CD4-positive, alpha-beta memory T cell (primary cell): Measurements from ENCODE around the gene TMEFF2. TPM values are rescaled to one million over a fixed set of nuclear protein-coding genes. Genes with fewer than 3 reads are reported as not detected.
"Not testable (repeated sequence)": the region's sequence is repeated elsewhere in the genome, so short reads cannot be mapped to it uniquely, and the experiment has no call there.

Experiments
- CTCF ChIA-PET: fragments of 350-600 bp; sonication (Branson Sonifier 250); formaldehyde crosslinking; loops from one replicate; lab custom pipeline; 2021; ENCODE audit warnings: inconsistent platforms; ENCODE audit not compliant: partially characterized antibody; lab: Charles Lee
- POLR2A ChIA-PET: fragments of 350-600 bp; sonication (Branson Sonifier 250); formaldehyde crosslinking; loops from one replicate; lab custom pipeline; 2021; ENCODE audit not compliant: partially characterized antibody; lab: Charles Lee
- DNase-seq, 5 donors: peaks; one replicate each; pipeline versions ENCODE4 v3.0.0 to v3.0.0-alpha.2; 2020 to 2022; ENCODE audit warnings: mixed read lengths in 1 of 5
- H3K27ac ChIP-seq: one replicate; pipeline ENCODE4 v1.7.0; 2013; ENCODE audit warnings: low read depth, low read length
- H3K27me3 ChIP-seq: 2 replicates; pipeline ENCODE4 v1.7.0; 2013; ENCODE audit warnings: mild to moderate bottlenecking, low read length, moderate library complexity; ENCODE audit not compliant: insufficient read depth
- H3K36me3 ChIP-seq: 2 replicates; pipeline ENCODE4 v1.7.0; 2013; ENCODE audit warnings: mild to moderate bottlenecking, low read length, moderate library complexity; ENCODE audit not compliant: insufficient read depth
- H3K4me1 ChIP-seq: 2 replicates; pipeline ENCODE4 v1.7.0; 2013; ENCODE audit warnings: mild to moderate bottlenecking, low read length, moderate library complexity; ENCODE audit not compliant: insufficient read depth
- H3K4me3 ChIP-seq, 2 donors: one replicate each; pipeline ENCODE4 v1.7.0; 2013; ENCODE audit warnings: low read length in 2 of 2, mild to moderate bottlenecking in 1 of 2
- H3K9me3 ChIP-seq, 2 donors: one replicate each; pipeline ENCODE4 v1.7.0; 2013; ENCODE audit warnings: low read length in 2 of 2, control low read depth in 1 of 2; ENCODE audit not compliant: control insufficient read depth in 1 of 2
- H3K27ac Mint-ChIP-seq, 7 donors: one replicate each; pipeline ENCODE4 v1.8.0; 2020 to 2021; ENCODE audit warnings: mixed read lengths in 7 of 7, mild to moderate bottlenecking in 6 of 7, inconsistent platforms in 3 of 7, moderate library complexity in 3 of 7
- H3K27me3 Mint-ChIP-seq, 2 donors: one replicate each; pipeline ENCODE4 v1.8.0; 2020 to 2021; ENCODE audit warnings: mixed read lengths in 2 of 2
- H3K36me3 Mint-ChIP-seq, 2 donors: one replicate each; pipeline ENCODE4 v1.8.0; 2020 to 2021; ENCODE audit warnings: mixed read lengths in 2 of 2, inconsistent platforms in 1 of 2, mild to moderate bottlenecking in 1 of 2
- H3K4me1 Mint-ChIP-seq, 4 donors: one replicate each; pipeline ENCODE4 v1.8.0; 2020 to 2021; ENCODE audit warnings: mixed read lengths in 4 of 4, mild to moderate bottlenecking in 1 of 4
- H3K4me3 Mint-ChIP-seq, 8 donors: one replicate each; pipeline ENCODE4 v1.8.0; 2020 to 2021; ENCODE audit warnings: mixed read lengths in 8 of 8, mild to moderate bottlenecking in 7 of 8, moderate library complexity in 6 of 8, inconsistent platforms in 3 of 8
- H3K9me3 Mint-ChIP-seq, 8 donors: one replicate each; pipeline ENCODE4 v1.8.0; 2020 to 2021; ENCODE audit warnings: mixed read lengths in 8 of 8, mild to moderate bottlenecking in 5 of 8, inconsistent platforms in 3 of 8, moderate library complexity in 1 of 8
- intact Hi-C: fragments of 100-400 bp; cut with micrococcal nuclease; formaldehyde crosslinking; loops from one replicate; pipeline ENCODE4 v1.15.1; 2023
- polyA plus RNA-seq, 2 donors: library from polyadenylated mRNA; unstranded; fragments of 300-500 nt; fragmentation: Illumina TruSeq; gene quantifications; one replicate each; pipeline ENCODE4 v1.2.3, GENCODE V29; 2021
- total RNA-seq, 2 experiments: library from RNA; stranded (reverse); gene quantifications; one replicate each; pipeline ENCODE4 v1.2.3, GENCODE V29; 2021

The TMEFF2 gene
- total and polyA plus RNA-seq, 4 experiments from 2014 or later = not detected

GRCh38 chr2:192130312-192130711 is 64.4 kb downstream of the TMEFF2 start:
- H3K27me3 ChIP-seq, POLR2A ChIA-PET, H3K36me3 ChIP-seq, intact Hi-C loops, H3K27ac ChIP-seq, H3K4me3 Mint-ChIP-seq, H3K9me3 ChIP-seq, H3K4me1 ChIP-seq, H3K4me3 ChIP-seq, H3K27ac Mint-ChIP-seq, H3K27me3 Mint-ChIP-seq, CTCF ChIA-PET, H3K9me3 Mint-ChIP-seq, DNase-seq, H3K36me3 Mint-ChIP-seq, H3K4me1 Mint-ChIP-seq: not testable (repeated sequence)

DNA sequence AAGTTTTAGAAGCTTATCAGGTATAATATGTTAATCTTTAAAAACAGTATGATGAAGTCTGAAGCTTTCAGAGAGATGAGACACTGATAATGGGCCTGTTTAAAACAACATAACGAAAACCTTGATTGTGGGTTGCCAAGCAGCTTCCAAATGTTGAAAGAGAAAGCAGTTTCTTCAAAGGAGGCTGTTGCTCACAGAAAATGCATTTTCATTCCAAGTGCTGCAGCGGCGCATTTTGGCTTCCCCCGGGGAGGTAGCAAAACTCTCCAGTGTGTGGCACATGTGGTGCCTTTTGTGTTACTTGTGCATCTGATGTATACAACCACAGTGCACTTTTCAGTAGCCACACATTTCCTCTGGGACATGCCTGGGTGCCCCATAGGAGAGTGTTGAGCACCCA is 66.1 kb downstream of the TMEFF2 start:
- peaks cover 0 to 3% of the 10 kb centered on the region in 2 donors for H3K27me3 Mint-ChIP-seq
- Histone ChIP-seq H3K27ac (no peak overlapping the region), H3K27me3 (no peaks in the 10 kb centered on the region), H3K4me1 (no peaks in the 10 kb centered on the region), H3K9me3 (no peaks in the 10 kb centered on the region), H3K36me3 (no peaks in the 10 kb centered on the region), H3K4me3 (no peak overlapping the region)
- no peak overlapping the region for H3K4me3 Mint-ChIP-seq
- DNase-seq = no peak
- peaks cover 0 to 1% (median 0%) of the 10 kb centered on the region in 8 donors for H3K9me3 Mint-ChIP-seq
- CTCF ChIA-PET = interaction anchor here (1.7 kb wide), 1 partner anchor 34 kb away, joined by 4 read pairs; no protein-coding TSS in a partner anchor
- no peak overlapping the region for H3K27ac Mint-ChIP-seq
- POLR2A ChIA-PET = no interaction called here
- intact Hi-C loops = no loop called here
- H3K36me3 Mint-ChIP-seq = no peaks in the 10 kb centered on the region
- H3K4me1 Mint-ChIP-seq = no peaks in the 10 kb centered on the region

DNA sequence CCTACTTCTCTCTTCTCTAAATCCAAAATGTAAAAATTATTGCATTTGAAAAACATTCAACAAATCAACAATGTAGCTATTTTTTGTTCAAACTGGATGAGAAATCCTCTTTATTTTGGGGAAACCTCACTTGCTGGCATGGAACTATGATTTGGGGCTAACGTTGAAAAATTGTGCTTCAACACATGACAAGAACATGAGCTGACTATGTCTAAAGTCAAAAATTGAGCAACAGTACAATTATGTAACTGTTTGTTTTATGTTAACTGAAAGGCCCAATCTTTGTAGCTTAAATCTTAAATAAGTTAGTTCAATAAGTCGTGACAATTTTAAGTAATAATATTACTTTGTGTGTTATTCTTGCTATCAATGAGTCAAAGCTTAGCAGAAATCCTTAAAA is 67.3 kb downstream of the TMEFF2 start:
- H3K27ac Mint-ChIP-seq = no peak overlapping the region
- no peaks in the 10 kb centered on the region for H3K4me1 ChIP-seq
- no peaks in the 10 kb centered on the region for H3K36me3 Mint-ChIP-seq
- no peak overlapping the region for H3K4me3 ChIP-seq
- H3K4me3 Mint-ChIP-seq = no peak overlapping the region
- H3K27ac ChIP-seq = no peak overlapping the region
- H3K9me3 Mint-ChIP-seq = peaks cover 0 to 1% (median 0%) of the 10 kb centered on the region in 8 donors
- H3K27me3 ChIP-seq = no peaks in the 10 kb centered on the region
- no peaks in the 10 kb centered on the region for H3K36me3 ChIP-seq
- H3K4me1 Mint-ChIP-seq = no peaks in the 10 kb centered on the region
- POLR2A ChIA-PET = no interaction called here
- intact Hi-C loops = no loop called here
- peaks cover 0 to 3% of the 10 kb centered on the region in 2 donors for H3K27me3 Mint-ChIP-seq
- no peak for DNase-seq
- CTCF ChIA-PET = interaction anchor here (0.8 kb wide), 1 partner anchor 10 kb away, joined by 3 read pairs; no protein-coding TSS in a partner anchor
- H3K9me3 ChIP-seq = no peaks in the 10 kb centered on the region

DNA sequence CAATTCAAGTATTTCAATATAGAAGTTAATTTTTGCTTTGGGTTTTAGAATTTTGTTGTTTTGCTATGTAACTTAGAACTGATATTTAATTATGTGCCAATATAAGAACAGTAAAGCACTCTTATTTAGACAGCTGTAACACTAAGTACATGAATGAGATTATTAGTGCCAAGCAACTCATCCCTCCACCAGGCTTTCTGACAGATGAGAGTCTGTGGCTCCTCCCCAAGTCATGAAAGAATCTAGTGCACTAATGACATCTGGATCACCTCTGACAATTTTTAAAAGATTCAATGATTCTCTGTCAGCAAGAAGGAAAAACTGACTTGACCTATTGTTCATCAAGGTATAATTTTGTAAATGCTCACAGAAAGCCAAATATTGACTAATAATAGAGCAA is 67.8 kb downstream of the TMEFF2 start:
- Mint-ChIP-seq H3K27ac (no peak overlapping the region), H3K4me3 (no peak overlapping the region), H3K36me3 (no peaks in the 10 kb centered on the region), H3K9me3 (peaks cover 0 to under 1% (median 0%) of the 10 kb centered on the region in 8 donors), H3K27me3 (peaks cover 0 to 3% of the 10 kb centered on the region in 2 donors), H3K4me1 (no peaks in the 10 kb centered on the region)
- Histone ChIP-seq H3K27ac (no peak overlapping the region), H3K27me3 (no peaks in the 10 kb centered on the region), H3K4me1 (no peaks in the 10 kb centered on the region), H3K4me3 (no peak overlapping the region), H3K9me3 (no peaks in the 10 kb centered on the region), H3K36me3 (no peaks in the 10 kb centered on the region)
- intact Hi-C loops = no loop called here
- POLR2A ChIA-PET = no interaction called here
- CTCF ChIA-PET = interaction anchor here (0.8 kb wide), 1 partner anchor 9 kb away, joined by 3 read pairs; no protein-coding TSS in a partner anchor
- no peak for DNase-seq

DNA sequence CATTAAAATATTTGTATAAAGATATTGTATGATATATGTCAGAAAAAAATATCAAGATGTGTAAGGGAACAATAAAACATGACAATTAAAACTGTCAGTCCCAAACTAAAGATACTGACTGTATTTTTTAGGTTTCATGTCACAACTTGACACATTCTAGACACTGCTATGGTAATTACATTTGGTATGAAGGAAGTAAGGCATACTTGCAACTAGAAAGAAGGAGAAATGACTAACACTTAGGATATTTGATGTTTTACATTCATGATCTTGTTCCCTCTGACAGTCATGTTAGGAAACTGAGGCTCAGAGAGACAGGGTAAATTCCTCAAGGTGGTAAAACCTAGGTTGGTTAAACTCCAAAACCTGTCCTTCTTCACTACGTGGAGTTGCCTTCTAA is 68.3 kb downstream of the TMEFF2 start:
- no peaks in the 10 kb centered on the region for H3K9me3 ChIP-seq
- no peak for DNase-seq
- H3K9me3 Mint-ChIP-seq = no peaks in the 10 kb centered on the region
- no peaks in the 10 kb centered on the region for H3K36me3 ChIP-seq
- ChIA-PET POLR2A (no interaction called here), CTCF (interaction anchor here (0.8 kb wide), 1 partner anchor 9 kb away, joined by 3 read pairs; no protein-coding TSS in a partner anchor)
- H3K4me1 ChIP-seq = no peaks in the 10 kb centered on the region
- intact Hi-C loops = no loop called here
- no peak overlapping the region for H3K27ac Mint-ChIP-seq
- H3K4me1 Mint-ChIP-seq = no peaks in the 10 kb centered on the region
- no peak overlapping the region for H3K4me3 Mint-ChIP-seq
- no peak overlapping the region for H3K27ac ChIP-seq
- H3K27me3 Mint-ChIP-seq = peaks cover 0 to 3% of the 10 kb centered on the region in 2 donors
- no peak overlapping the region for H3K4me3 ChIP-seq
- no peaks in the 10 kb centered on the region for H3K27me3 ChIP-seq
- H3K36me3 Mint-ChIP-seq = no peaks in the 10 kb centered on the region

- no peaks in the 10 kb centered on the region for H3K36me3 Mint-ChIP-seq
- no peak for DNase-seq
- Histone ChIP-seq H3K27me3 (no peaks in the 10 kb centered on the region), H3K4me1 (no peaks in the 10 kb centered on the region), H3K9me3 (no peaks in the 10 kb centered on the region), H3K4me3 (no peak overlapping the region), H3K36me3 (no peaks in the 10 kb centered on the region), H3K27ac (no peak overlapping the region)
- ChIA-PET POLR2A (no interaction called here), CTCF (no interaction called here)
- no peak overlapping the region for H3K4me3 Mint-ChIP-seq
- no peaks in the 10 kb centered on the region for H3K4me1 Mint-ChIP-seq
- intact Hi-C loops = no loop called here
- H3K27me3 Mint-ChIP-seq = peaks cover 2% of the 10 kb centered on the region in 2 donors
- H3K27ac Mint-ChIP-seq = no peak overlapping the region
- no peaks in the 10 kb centered on the region for H3K9me3 Mint-ChIP-seq
Measured at GRCh38 chr2:192124571-192124970, 70.2 kb downstream of the TMEFF2 start.

GRCh38 chr2:192123847-192124246 is 70.9 kb downstream of the TMEFF2 start:
- no peak for DNase-seq
- ChIA-PET CTCF (no interaction called here), POLR2A (no interaction called here)
- Histone ChIP-seq H3K9me3 (no peaks in the 10 kb centered on the region), H3K4me3 (no peak overlapping the region), H3K36me3 (no peaks in the 10 kb centered on the region), H3K4me1 (no peaks in the 10 kb centered on the region), H3K27me3 (no peaks in the 10 kb centered on the region), H3K27ac (no peak overlapping the region)
- H3K4me3 Mint-ChIP-seq = no peak overlapping the region
- no peaks in the 10 kb centered on the region for H3K4me1 Mint-ChIP-seq
- no peaks in the 10 kb centered on the region for H3K9me3 Mint-ChIP-seq
- H3K27me3 Mint-ChIP-seq = peaks cover 2% of the 10 kb centered on the region in 2 donors
- no peak overlapping the region for H3K27ac Mint-ChIP-seq
- H3K36me3 Mint-ChIP-seq = no peaks in the 10 kb centered on the region
- intact Hi-C loops = no loop called here

GRCh38 chr2:192122946-192123345 is 71.8 kb downstream of the TMEFF2 start:
- intact Hi-C loops = no loop called here
- no peaks in the 10 kb centered on the region for H3K27me3 ChIP-seq
- POLR2A ChIA-PET = no interaction called here
- CTCF ChIA-PET = no interaction called here
- H3K27ac ChIP-seq = no peak overlapping the region
- Mint-ChIP-seq H3K36me3 (no peaks in the 10 kb centered on the region), H3K4me3 (no peak overlapping the region), H3K9me3 (peaks cover 0 to 5% (median 4%) of the 10 kb centered on the region in 8 donors), H3K27ac (no peak overlapping the region), H3K4me1 (no peaks in the 10 kb centered on the region), H3K27me3 (peaks cover 4% of the 10 kb centered on the region in 2 donors)
- no peaks in the 10 kb centered on the region for H3K4me1 ChIP-seq
- no peaks in the 10 kb centered on the region for H3K36me3 ChIP-seq
- no peaks in the 10 kb centered on the region for H3K9me3 ChIP-seq
- no peak overlapping the region for H3K4me3 ChIP-seq
- DNase-seq = no peak
